Heart left ventricle (tissue), 16 donors: ENCODE measurements around the gene USP10. TPM values are rescaled to one million over a fixed set of nuclear protein-coding genes. Genes with fewer than 3 reads are reported as not detected.

Experiments used
- ATAC-seq, 4 donors: fragments of 200-7000 bp; cut with Tn5 transposase; one replicate each; pipeline ENCODE4 v1.9.1; 2020 to 2022; ENCODE audit warnings: moderate library complexity in 4 of 4, mild to moderate bottlenecking in 3 of 4, moderate number of reproducible peaks in 1 of 4
- DNase-seq, 5 donors: peaks; one replicate each; pipeline ENCODE4 v3.0.0-alpha.2; 2020
- H3K27ac ChIP-seq, 12 donors: fragments of 200-600 bp; sonication (generic) in 4 of 12; one replicate each; pipeline versions ENCODE4 v1.5.0 to v1.8.0; 2016 to 2022; ENCODE audit warnings: mild to moderate bottlenecking in 2 of 12
- H3K27me3 ChIP-seq, 9 donors: fragments of 200-600 bp; sonication (generic) in 2 of 9; one replicate each; pipeline versions ENCODE4 v1.5.1 to v1.8.0; 2016 to 2022; ENCODE audit warnings: mild to moderate bottlenecking in 3 of 9
- H3K36me3 ChIP-seq, 9 donors: fragments of 200-600 bp; sonication (generic) in 2 of 9; one replicate each; pipeline versions ENCODE4 v1.5.0 to v1.8.0; 2018 to 2022; ENCODE audit warnings: mild to moderate bottlenecking in 2 of 9
- H3K4me1 ChIP-seq, 12 donors: fragments of 200-600 bp; sonication (generic) in 4 of 12; one replicate each; pipeline versions ENCODE4 v1.5.0 to v1.8.0; 2016 to 2022; ENCODE audit warnings: mild to moderate bottlenecking in 3 of 12
- H3K4me3 ChIP-seq, 12 donors: fragments of 200-600 bp; sonication (generic) in 4 of 12; one replicate each; pipeline versions ENCODE4 v1.5.0 to v1.8.0; 2017 to 2022; ENCODE audit warnings: mild to moderate bottlenecking in 9 of 12, moderate library complexity in 4 of 12
- H3K9me3 ChIP-seq, 12 donors: fragments of 200-600 bp; sonication (generic) in 4 of 12; one replicate each; pipeline versions ENCODE4 v1.5.0 to v1.8.0; 2016 to 2022; ENCODE audit warnings: mild to moderate bottlenecking in 1 of 12
- POLR2A ChIP-seq, 2 donors: fragments of 450-650 bp; IDR thresholded peaks; one replicate each; pipeline ENCODE4 v1.6.1; 2017; ENCODE audit warnings: antibody characterized with exemption in 2 of 2, mild to moderate bottlenecking in 2 of 2, moderate library complexity in 2 of 2
- WGBS, 4 donors: extraction: QIAGEN DNeasy Blood & Tissue Kit in 2 of 4; methylation state at CpG; one replicate each; pipeline versions ENCODE4 v1.1.5 to v1.1.7; 2013 to 2018; 5-methylcytosine and 5-hydroxymethylcytosine counted together
- intact Hi-C, 10 donors: fragments of 100-400 bp; cut with DNase I; formaldehyde crosslinking; loops; one replicate each; pipeline versions ENCODE4 v1.11.1 to v1.14.2; 2022
- polyA plus RNA-seq, 2 donors: library from polyadenylated mRNA; stranded (reverse); fragments of 200-250 nt; gene quantifications; one replicate each; pipeline ENCODE4 v1.2.3, GENCODE V29; 2013
- total RNA-seq, 9 donors: library from RNA; depleted of rRNA in 2 of 9; stranded (reverse); fragments of >200 nt in 2 of 9; fragmentation: NEBNext Ultra II Directional in 3 of 9; extraction: Animal tissue kit (Norgen Biotek cat#: 25700) in 3 of 9; gene quantifications; one replicate each; pipeline versions ENCODE4 v1.1.0 to v1.2.4, GENCODE V29; 2016 to 2023
- TF ChIP-seq, protein P1 (sequence below), 12 donors: fragments of 200-600 bp; sonication (generic) in 4 of 12; IDR thresholded peaks; one replicate each; pipeline versions ENCODE4 v1.5.0 to v1.8.0; 2018 to 2022; ENCODE audit warnings: antibody characterized with exemption in 12 of 12, mild to moderate bottlenecking in 5 of 12
- donor health status: ischemic (EF 13 %, LVEDD 7.1; RV severe dilation, severe dysfunction).
- donor health status: healthy with polysubstance abuse.
- donor health status: DM: no; HTN: yes; CAD: no.
- donor health status: DM: no; HTN: no; CAD: no.
- donor health status: ischemic (EF 25% LVEDD 6.9; RV normal size, moderate dysfunction).
- donor health status: ischemic (EF 25% LVEDD 5.7; RV mildly dilated, moderate dysfunction).
- donor health status: healthy.
- donor health status: DM: yes; HTN: yes; CAD: no.
- donor health status: ischemic (EF 35%, LVEDD 5.7; RV mildly dilated, moderate dysfunction).
- donor health status: nonischemic (EF 11% LVEDD 7.7; RV severe dilation, severe dysfunction).
- donor health status: DM: yes; HTN: yes; CAD: no.
- donor health status: PGD.
- donor health status: ischemic (EF 29% LVEDD 5.4; RV normal size, mild dysfunction).
- donor health status: nonischemic (EF 23%, LVEDD 6.1; RV moderate dilation, normal function).

Gene USP10
- total and polyA plus RNA-seq, 11 donors: 17.8 to 73.5 (median 61.6) TPM

DNA sequence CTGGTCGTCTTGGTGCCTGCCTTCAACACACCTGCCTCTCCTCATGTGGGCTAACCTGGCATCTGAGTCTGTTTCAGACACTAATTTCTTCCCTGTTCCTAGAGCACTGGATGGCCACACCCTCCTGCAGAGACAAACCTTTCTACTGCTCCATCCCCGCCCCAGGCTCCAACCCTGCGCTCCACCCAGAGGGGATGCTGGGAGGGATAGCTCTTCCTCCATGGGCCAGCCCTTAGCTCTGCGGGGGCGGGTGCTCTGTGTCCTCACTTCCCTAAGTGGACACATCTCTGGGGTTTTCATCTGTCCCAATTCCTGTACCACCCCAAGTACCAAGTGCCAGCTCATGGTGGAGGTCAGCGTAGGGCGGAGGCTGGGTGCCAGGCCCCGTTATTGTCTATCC lies 109.0 kb downstream of the USP10 start:
- Histone ChIP-seq H3K9me3 (no peaks in the 10 kb centered on the region), H3K4me3 (no peak overlapping the region), H3K36me3 (no peaks in the 10 kb centered on the region), H3K4me1 (peaks cover 0 to 33% (median 0%) of the 10 kb centered on the region in 12 donors), H3K27me3 (no peaks in the 10 kb centered on the region), H3K27ac (no peak overlapping the region)
- WGBS, 4 donors: 86 to 93% (median 90%) methylated on average over 7 to 8 of the region's 8 CpGs
- TF ChIP-seq, protein P1, sequence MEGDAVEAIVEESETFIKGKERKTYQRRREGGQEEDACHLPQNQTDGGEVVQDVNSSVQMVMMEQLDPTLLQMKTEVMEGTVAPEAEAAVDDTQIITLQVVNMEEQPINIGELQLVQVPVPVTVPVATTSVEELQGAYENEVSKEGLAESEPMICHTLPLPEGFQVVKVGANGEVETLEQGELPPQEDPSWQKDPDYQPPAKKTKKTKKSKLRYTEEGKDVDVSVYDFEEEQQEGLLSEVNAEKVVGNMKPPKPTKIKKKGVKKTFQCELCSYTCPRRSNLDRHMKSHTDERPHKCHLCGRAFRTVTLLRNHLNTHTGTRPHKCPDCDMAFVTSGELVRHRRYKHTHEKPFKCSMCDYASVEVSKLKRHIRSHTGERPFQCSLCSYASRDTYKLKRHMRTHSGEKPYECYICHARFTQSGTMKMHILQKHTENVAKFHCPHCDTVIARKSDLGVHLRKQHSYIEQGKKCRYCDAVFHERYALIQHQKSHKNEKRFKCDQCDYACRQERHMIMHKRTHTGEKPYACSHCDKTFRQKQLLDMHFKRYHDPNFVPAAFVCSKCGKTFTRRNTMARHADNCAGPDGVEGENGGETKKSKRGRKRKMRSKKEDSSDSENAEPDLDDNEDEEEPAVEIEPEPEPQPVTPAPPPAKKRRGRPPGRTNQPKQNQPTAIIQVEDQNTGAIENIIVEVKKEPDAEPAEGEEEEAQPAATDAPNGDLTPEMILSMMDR (IDR thresholded peaks at IDR 0.05): no peak
- TF ChIP-seq POLR2A (IDR thresholded peaks at IDR 0.05): no peak
- ATAC-seq (peak in 1 of 4 donors; percentile 23), DNase-seq (peak in 2 of 5 donors; percentile 10 to 42)
- intact Hi-C loops: no loop called here

DNA sequence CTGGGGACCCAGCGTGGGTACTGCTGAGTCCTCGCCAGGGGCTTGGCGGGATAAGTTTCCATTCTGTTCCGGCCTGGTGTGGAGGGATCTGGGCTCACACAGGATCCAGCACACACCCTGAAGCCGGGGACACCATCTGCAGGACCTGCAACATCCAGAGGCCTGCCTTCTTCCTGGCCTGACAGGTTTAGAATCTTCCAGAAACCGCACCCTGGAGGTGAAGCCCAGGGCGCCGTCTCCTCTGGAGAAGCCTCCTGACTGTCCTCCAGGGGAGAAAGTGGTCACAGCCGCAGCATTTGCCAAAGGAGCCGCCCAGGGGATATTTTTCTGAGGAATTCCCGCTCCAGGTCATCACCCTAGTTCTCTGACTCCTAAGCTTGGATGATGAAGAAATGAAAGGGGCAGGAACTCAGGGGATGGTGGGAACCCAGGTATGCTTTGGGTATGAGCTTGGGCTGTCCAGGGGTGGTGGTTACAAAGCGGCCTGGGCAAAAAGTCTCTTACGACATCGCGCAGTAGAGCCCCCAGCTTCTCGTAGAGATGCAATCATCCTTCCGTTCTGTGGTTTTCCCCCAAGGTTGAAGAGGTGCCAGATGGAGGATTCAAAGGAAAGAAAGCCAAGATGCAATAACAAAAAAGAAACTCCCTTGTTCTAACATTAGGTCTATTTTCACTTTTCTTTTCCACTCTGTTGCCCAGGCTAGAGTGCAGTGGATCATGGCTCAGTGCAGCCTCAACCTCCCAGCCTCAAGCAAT lies 110.9 kb downstream of the USP10 start:
- Histone ChIP-seq H3K27me3 (no peaks in the 10 kb centered on the region), H3K36me3 (no peaks in the 10 kb centered on the region), H3K4me1 (peaks cover 0 to 31% (median 0%) of the 10 kb centered on the region in 12 donors), H3K27ac (peak overlapping the region in 2 of 12 donors; percentile 38 to 60), H3K9me3 (no peaks in the 10 kb centered on the region), H3K4me3 (no peak overlapping the region)
- 80 to 87% (median 83%) methylated on average over 15 to 17 of the region's 17 CpGs for WGBS, 4 donors
- TF ChIP-seq POLR2A (IDR thresholded peaks at IDR 0.05): no peak
- TF ChIP-seq, protein P1 (IDR thresholded peaks at IDR 0.05): no peak
- peak in 2 of 5 donors; percentile 20 to 28 for DNase-seq
- intact Hi-C loops: no loop called here
- no peak for ATAC-seq

DNA sequence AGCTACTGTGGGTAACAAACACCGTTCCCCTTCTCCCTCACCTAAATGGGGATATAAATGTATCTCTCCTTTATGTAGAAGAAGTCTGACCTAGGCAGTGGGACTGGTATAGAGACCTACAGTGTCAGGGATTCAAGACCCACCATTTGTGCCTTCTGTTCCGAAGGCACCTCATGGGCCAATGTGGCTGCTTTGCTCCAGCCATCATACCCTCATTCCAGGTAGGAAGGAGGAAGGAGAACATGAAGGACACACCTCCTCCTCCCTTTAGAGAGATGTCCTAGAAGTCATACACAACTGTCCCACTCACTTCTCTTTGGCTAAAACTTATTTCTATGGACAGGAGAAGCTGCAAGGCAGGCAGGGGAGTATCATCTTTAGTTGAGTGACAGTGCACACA lies 111.7 kb downstream of the USP10 start:
- TF ChIP-seq POLR2A (IDR thresholded peaks at IDR 0.05): no peak
- TF ChIP-seq, protein P1 (IDR thresholded peaks at IDR 0.05): no peak
- 99 to 100% (median 100%) methylated on average over 2 of the region's 2 CpGs for WGBS, 4 donors
- DNase-seq (no peak), ATAC-seq (no peak)
- no peaks in the 10 kb centered on the region for H3K9me3 ChIP-seq
- H3K27me3 ChIP-seq: no peaks in the 10 kb centered on the region
- intact Hi-C loops: no loop called here
- H3K4me1 ChIP-seq: peaks cover 0 to 23% (median 0%) of the 10 kb centered on the region in 12 donors
- H3K4me3 ChIP-seq: no peak overlapping the region
- no peaks in the 10 kb centered on the region for H3K36me3 ChIP-seq
- peak overlapping the region in 1 of 12 donors; percentile 23 for H3K27ac ChIP-seq

DNA sequence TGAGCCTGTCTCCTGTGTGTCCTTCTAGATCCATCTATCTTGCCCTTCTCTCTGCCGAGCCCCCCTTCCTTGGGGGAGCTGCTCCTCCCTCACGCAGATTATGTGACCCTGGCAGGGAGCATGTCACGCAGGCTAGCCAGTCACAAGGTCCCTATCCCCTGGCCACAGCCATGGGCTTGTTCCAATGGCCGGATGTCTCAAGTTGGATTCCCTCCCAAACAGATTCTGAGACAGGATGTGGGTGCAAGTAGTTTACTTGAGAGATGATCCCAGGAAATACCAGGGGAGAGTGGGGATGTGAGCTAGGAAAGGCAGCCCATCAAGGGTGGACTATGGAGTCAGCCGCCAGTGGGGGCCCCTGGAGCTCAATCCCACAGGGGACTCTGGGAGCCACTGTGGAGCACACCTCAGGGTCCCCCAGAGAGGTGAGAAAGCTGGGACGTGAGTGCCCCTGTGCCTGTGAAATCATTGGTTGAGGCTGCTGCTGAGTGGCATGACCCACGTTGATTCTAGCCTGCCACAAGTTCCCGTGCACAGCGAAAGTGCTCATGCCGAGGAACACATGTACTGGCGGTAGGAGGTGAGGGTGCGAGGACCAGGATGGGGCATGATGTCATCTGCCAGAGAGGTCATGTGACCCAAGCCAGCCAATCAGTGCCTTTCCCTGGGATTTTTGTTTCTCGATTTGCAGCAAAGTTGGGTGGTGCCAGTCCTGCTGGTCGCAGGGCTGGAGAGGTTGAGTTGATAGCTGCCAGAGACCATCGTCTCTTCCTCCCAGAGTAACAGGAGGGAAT lies 113.5 kb downstream of the USP10 start:
- DNase-seq: peak in 1 of 5 donors; percentile 53
- H3K9me3 ChIP-seq: no peaks in the 10 kb centered on the region
- no peak for TF ChIP-seq POLR2A (IDR thresholded peaks at IDR 0.05)
- TF ChIP-seq, protein P1 (IDR thresholded peaks at IDR 0.05): no peak
- no peaks in the 10 kb centered on the region for H3K36me3 ChIP-seq
- 69 to 74% (median 72%) methylated on average over 13 to 15 of the region's 15 CpGs for WGBS, 4 donors
- H3K4me3 ChIP-seq: no peak overlapping the region
- H3K27me3 ChIP-seq: no peaks in the 10 kb centered on the region
- intact Hi-C loops: no loop called here
- H3K4me1 ChIP-seq: peaks cover 0 to 16% (median 0%) of the 10 kb centered on the region in 12 donors
- no peak for ATAC-seq
- H3K27ac ChIP-seq: no peak overlapping the region
